ENCODE results near the gene SCAND1.
"Not testable (repeated sequence)": the region's sequence is repeated elsewhere in the genome, so short reads cannot be mapped to it uniquely, and the experiment has no call there.

The SCAND1 gene

DNA sequence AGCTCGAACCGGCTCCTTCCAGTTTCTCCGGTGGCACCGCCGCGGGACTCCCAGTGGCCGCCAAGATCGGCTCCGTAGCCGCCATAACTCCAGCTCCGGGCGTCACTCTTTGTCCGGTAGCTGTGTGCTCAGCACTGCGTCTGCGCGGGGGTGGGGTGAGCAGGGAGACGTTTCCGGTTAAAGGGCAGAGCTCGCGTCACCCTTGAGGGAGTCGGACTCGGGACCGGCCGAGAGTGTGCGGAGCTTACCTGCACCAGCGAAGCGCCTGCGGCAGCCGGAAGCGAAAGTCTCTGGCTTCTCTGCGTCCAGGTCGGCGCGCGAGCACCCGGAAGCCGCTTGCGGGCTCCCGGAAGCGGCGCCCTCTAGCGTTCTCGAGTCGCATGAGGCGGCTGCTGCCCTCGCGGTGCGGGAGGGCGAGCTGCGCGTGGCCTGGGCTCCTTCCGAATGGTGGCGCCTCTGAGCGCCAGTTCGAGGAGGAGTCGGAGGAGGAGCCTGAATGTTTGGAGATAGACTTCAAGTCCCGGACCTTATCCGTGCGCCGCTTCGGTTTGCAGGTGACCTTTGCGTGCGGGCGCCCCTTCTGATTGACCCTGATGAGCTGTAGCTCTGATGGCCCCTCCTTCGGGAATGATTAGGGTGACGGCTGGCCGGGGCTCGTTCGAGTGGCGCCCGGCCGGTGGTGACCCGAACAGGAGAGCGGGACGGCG is at the start of gene SCAND1:
SCAND1 (minus strand) TSS at position 303 of the 707 bp plus-strand sequence; CDS start at position 85, 218 bp downstream.
- peak; percentile 87 to 92 for DNase-seq

DNA sequence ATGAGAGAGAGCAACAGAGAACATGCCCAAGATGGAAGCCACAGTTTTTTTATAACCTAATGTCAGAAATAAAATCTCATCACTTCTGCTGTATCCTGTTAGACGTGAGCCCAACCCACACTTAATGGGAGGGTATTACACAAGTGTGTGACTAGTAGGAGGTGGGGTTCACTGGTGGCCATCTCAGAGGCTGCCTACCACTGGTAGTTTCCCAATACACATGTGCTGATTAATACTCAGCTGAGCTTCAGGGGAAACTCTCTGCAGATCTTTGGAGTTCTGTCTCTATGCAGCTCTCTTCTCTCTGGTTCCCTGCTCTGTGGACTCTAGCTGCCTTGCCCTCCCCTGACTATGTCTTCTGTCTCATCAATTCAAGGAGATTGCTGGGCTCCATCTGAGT is 49.7 kb upstream of the SCAND1 start:
- DNase-seq: no peak

DNA sequence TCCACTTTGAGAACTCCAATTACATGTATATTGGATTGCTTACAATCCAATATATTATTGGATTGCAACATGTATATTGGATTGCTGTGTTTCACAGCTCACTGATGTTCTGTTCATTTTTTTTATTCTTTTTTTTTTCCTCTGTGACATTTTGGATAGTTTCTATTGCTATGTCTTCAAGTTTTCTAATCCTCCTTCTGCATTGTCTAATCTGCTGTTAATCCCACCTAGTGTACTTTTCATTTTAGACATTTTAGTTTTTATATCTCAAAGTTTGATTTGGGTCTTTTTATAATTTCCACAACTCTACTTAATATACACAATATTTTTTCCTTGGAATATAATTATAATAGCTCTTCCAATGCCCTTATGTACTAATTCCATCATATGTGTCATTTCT is 48.6 kb upstream of the SCAND1 start:
- DNase-seq: no peak

DNA sequence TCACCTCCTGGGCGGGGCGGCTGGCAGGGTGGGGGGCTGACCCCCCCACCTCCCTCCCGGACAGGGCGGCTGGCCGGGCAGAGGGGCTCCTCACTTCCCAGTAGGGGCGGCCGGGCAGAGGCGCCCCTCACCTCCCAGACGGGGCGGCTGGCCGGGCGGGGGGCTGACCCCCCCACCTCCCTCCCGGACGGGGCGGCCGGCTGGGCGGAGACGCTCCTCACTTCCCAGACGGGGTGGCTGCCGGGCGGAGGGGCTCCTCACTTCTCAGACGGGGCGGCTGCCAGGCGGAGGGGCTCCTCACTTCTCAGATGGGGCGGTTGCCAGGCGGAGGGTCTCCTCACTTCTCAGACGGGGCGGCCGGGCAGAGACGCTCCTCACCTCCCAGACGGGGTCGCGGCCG is 47.0 kb upstream of the SCAND1 start:
- not testable (repeated sequence) for DNase-seq

DNA sequence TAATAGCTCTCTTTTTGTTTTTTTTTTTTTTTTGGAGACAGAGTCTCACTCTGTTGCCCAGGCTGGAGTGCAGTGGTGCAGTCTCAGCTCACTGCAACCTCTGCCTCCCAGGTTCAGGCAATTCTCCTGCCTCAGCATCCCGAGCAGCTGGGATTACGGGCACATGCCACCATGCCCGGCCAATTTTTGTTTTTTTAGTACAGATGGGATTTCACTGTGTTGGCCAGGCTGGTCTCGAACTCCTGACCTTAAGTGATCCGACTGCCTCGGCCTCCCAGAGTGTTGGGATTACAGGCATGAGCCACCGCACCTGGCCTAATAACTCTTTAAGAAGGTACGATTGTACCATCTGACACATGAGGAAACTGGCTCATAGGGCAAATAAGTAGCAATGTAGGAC is 42.2 kb upstream of the SCAND1 start:
- DNase-seq: not testable (repeated sequence)

DNA sequence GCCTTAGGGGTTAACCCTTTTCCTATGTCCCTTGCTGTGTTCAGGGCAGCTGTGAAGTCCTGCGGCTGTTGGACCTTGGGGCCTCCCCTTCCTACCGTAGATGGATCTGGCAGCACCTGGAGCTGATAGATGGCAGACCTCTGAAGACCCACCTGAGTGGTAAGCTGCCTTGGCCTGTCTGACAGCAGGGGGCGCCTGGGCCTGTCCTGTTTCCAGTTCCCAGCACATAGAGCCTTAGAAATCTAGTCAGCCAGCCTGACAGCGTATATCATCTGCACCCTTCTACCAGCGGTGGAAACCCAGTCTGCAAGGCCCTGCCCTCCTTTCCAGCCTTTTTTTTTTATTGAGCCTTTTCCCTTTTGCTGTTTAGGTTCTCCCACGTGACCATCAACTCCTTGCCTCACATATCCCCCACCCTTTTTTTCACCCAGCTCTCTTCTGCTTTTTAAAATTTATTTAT is 40.7 kb upstream of the SCAND1 start:
- DNase-seq: peak; percentile 42 to 44

DNA sequence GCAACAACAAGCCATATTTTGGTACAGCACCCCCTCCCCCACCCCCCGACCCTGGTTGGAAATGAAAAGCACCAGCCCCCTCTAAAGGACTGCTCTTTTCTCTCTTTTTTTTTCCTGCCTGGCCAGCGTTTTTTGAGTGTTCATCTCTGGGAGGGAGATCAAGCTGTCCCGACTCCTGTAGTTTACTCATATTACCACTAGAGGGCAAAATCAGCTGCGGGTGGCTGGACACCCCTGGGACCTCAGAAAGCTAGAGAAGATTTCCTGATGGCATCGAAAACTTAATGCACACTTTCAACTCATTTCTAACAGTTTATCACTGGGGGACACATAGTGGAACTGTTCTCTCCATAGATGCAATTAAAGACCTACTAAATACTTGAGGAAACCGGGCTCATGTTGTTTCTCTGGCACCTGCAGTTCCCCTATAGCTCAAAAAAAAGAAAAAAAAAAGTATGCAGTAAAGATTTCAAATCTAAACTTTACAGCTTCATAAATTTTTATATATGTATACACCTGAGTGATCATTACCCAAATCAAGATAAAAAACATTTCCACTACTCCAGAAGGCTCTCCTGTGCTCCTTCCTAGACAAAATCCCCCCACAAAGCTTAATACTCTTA is 38.5 kb upstream of the SCAND1 start:
- peak in 1 of 2 donors; percentile 56 for DNase-seq

DNA sequence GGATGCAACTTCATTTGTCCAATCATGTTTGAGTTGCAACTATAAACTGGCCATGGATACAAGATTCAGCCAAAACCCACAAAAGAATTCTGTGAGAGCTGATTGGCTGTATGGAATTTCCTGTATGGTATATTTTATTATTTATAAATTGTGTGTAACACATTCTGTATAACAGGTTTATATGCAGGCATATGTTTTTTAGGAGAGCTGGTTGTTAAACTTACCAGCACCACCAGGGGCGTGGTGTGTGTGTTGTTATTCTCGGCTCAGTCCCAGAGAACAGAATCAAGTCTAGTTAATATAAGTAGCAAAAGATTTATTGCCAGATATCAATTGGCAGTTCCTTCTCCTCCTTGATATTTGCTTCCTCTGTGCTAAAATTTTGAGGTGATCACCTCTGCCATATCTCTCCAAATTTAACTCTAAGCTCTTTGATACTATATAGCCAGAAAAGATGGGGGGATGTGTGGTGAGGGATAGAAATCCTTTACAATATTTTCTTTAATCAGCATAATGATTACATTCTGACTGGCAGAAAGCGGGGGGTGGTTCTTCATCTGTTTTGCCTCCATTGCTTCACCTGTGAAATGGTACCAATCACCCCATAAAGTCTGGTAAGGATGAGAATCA is 37.0 kb upstream of the SCAND1 start:
- DNase-seq: peak in 1 of 2 donors; percentile 26

DNA sequence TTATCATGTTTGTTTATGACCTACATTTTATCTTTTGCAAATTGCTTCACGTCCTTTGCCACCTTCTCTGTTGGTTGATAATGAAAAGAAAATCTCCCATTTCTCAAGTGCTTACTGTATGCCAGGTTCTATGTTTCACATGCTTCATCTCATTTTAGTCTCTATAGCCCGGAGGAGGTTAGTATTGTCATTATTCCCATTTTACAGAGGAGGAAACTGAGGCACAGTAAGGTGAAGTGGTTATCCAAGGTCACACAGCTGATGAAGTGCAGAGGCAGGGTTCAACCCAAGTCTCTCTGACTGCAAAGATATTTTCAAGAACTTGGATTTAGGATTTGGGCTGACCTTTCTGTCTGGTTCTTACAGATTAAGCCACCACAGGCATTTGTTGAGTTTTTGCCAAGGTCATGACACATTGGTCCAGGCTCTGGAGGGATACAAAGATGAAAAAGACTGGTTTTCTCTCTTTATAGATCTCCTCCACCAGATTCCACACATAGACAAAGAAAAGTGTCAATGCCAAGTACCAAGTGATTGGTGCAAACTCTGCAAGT is 34.7 kb upstream of the SCAND1 start:
- no peak for DNase-seq

DNA sequence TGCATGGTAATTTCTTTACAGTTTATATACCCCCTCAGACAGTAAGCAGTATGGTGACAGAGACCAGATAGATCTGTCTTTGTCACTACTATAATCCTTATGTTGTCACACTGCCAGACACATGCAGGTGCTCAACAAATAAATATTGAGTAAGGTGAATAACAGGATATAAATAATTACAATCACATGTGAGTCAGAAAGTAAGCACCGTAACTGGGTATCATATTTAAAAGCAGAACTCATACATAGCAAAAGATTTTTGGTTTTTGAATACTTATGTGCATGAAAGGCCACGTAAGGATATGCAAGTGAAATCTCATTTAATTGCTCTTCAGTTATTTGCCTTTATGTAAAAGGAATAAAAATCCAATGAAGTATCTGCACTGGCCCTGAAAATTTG is 31.5 kb upstream of the SCAND1 start:
- DNase-seq: no peak

DNA sequence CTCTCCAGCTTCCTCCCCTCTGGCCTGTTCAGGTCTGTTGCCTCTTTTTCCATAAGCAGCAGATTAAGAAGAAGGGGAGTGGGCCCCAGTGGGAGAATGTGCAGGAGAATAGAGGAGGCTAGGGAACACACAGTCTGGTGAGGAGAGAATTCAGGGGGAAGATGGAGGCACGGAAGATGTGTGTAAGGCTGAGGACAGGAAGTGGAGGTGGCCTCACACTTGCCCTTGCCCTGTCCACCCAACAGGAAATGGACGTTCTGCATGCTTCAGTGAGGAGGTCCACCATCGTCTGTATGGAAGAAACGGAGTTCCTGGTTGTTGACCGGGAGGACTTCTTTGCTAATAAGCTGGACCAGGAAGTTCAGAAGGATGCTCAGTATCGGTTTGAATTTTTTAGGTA is 30.1 kb upstream of the SCAND1 start:
- no peak for DNase-seq

DNA sequence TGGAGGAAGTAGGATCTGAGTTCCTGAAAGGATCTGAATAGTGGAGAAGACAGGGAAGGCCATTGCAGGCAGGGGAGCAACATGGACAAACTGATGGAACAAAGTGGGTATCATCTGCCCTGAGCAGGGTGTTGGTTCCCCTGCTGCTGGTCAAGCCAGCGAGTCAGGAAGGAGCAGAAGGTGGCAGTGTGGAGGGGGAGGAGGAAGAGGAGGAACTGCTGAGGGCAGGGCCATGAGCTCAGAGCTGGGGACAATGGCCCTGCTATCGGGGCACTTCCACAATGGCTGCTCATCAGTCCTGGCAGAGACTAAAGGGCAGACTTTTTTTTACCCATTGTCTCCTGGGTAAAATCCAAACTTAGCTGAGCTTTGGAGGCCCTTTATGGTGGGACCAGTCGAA is 27.7 kb upstream of the SCAND1 start:
- no peak for DNase-seq

DNA sequence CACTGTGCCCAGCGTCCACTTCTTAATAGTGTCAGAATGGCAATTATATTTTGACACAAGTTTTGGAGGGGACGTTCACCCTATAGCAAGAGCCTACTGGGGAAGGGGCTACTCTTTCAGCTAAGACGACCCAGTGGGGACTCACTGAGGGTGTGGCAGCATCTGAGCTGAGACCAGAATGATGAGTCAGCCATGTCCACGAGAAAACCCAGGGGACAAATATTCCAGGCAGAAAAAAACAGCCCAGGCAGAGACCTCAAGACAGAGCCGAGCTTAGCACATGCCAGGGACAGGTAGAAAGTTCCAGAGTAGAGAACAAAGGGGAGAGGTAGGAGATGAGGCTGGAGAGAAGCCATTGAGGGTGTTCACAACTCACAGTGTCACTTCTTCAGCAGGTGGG is 25.2 kb upstream of the SCAND1 start:
- DNase-seq: no peak

DNA sequence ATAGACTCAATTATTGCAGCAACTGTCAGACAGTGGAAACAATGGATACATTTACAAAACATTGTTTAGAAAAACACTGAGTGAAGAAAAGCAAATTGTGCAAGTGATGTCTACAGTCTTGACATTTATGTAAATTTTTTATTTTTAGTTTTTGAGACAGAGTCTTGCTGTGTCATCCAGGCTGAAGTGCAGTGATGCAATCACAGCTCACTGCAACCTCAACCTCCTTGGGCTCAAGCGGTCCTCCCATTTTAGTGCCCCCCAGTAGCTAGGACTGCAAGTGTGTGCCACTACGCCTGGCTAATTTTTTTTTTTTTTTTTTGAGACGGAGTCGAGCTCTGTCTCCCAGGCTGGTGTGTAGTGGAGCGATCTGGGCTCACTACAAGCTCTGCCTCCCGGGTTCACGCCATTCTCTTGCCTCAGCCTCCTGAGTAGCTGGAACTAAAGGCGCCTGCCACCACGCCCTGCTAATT is 23.8 kb upstream of the SCAND1 start:
- peak in 1 of 2 donors; percentile 8 for DNase-seq

DNA sequence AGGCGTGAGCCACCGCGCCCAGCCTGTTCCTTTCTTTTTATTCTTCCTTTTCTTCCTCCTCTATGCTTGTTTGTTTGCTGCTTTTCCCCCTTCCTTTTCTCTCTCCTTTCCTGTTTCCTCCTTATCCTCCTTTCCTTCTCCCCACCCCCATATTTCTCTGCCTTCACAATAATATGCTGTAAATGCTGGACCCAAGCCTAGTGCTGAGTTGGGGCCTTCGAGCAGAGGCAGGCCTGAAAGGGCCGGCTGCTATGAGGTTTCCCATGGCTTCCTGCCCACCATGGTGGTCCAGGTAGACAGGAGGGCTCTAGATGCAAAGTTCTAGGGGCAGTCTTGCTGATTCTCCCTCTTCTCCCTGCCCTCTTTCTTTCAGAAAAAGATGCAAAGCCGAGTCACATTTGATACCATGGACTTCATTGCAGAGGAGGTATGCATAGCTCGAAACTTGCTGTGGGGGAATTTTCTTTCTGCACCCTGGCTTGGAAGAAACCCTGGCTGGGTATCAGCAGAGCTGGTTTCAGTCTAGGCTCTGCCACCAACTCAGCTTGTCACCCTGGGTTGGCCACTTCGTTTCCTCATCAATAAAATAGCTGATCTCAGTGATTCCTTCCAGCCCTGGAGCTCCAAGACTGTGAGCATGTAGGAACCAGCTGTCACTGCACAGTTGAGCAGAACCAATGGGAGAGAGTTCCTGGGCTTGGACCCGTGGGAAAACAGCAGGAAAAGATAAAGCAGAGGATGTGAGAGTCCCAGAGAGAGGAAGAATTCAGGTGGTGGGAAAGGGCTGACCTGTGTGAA is 21.5 kb upstream of the SCAND1 start:
- DNase-seq: no peak

DNA sequence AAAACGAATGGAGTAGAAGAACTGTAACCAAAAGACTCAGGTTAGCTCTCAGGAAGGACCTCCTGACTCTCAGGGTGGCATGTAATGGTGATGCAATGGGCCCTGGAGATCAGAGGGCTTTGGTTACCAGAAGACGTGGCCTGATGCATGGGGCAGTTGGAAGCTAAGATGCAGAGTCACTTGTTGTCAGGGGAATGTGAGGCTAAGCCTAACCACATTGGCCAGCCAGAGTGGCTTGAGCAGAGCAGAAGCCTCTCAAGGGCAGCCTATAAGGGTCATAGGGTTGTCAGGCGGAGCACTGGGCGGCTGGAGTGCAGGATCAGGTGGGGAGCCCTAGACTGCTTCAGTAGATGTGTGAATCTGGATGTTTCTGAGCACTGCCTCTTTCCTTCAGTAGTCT is 20.0 kb upstream of the SCAND1 start:
- no peak for DNase-seq

DNA sequence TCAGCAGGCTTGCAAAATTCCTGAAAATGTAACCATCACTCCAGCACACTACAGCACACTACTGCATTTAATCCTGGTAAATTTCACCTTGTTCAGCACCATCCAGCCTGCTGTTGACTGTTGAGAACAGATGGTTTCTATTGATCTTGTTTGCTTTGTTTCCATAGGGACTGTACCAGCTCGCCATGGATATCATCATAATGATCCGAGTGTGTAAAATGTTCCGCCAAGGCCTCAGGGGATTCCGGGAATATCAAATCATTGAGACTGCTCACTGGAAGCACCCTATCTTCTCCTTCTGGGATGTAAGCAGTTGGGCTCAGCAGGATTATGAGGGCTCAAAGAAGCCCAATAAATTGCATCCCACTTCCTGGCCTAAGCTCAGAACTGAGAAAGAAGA is 18.2 kb upstream of the SCAND1 start:
- DNase-seq: no peak

DNA sequence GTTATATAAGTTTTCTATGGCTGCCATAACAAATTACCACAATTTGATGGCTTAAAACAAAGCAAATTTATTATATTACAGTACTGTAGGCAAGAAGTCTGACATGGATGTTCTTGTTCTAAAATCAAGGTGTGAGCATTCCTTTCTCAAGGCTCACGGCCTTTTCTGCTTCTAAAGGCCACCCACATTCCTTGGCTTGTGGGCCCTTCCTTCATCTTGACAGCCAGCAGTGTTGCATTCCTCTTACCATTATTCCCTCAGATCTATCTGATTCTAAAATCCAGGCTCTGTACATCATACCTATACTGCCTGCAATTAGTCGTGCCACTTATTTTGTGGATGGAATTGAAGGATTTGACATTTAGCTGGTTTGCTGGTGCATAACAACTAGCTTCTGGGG is 17.7 kb upstream of the SCAND1 start:
- DNase-seq: no peak

DNA sequence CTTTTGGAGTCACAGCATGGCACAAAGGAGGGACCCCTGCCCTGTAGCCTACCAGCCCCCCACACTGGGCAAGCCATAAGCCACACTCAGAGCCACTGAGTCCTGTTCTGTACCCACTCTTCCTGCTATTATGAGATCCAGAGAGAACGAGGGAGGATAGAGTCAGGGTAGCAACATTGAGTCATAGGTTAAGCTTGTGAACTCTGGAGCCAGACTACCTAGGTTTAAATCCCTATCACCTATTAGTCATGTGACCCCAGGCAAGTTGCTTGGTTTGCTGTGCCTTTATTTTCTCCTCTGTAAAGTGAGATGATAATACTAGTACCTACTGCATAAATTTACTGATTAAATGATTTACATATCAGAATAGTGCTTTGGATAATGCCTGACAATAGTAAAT is 14.6 kb upstream of the SCAND1 start:
- no peak for DNase-seq

DNA sequence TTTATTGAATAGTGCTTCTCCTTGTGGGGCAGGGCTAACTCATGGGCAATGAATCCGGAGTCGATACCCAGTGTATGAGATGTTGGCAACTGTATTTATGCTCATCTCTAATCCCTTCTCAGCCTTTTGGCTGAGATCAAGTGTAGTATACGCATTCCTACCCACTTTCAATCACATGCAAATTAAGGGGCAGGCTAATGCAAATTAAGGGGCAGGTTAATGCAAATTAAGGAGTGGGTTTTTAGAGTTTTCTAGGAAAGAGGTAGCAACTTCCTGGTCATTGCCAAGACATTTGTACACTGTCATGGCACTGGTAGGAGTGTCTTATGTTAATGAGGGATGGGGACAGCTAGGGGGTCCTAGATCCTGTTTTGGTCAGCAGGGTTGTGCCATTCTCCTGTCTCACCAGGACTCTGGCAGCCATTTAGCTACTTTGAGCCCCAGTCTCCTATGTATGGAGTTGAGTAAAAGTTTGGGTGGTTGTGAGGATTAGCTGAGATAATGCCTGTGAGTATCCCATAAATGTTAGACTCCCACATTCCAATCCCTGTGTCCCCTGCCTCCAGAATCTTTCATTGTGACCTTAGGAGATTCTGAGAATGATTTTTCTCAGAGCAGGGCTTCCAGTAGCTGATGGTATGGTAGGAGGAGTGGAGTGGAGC is 13.8 kb upstream of the SCAND1 start, which contains the start of gene CNBD2:
CNBD2 (plus strand) TSS at position 612 of the 662 bp plus-strand sequence. CDS start 173 bp downstream, outside the sequence.
- DNase-seq: no peak

DNA sequence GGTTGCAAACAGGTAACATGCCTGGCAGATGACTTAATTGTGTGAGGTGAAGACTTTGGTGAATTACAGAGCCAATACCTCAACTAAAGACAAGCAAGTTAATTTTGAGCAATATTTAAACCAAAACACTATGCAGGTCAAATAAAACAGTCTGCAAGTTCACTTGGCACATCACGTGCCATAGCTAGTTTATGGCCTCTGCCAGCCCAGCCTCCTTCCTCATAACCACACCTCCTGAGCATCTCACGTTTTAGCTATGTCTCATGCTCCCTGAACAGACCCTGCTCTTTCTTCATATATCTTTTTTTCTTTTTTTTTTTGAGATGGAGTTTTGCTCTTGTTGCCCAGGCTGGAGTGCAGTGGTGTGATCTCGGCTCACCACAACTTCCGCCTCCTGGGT is 9.6 kb upstream of the SCAND1 start:
- DNase-seq: no peak

DNA sequence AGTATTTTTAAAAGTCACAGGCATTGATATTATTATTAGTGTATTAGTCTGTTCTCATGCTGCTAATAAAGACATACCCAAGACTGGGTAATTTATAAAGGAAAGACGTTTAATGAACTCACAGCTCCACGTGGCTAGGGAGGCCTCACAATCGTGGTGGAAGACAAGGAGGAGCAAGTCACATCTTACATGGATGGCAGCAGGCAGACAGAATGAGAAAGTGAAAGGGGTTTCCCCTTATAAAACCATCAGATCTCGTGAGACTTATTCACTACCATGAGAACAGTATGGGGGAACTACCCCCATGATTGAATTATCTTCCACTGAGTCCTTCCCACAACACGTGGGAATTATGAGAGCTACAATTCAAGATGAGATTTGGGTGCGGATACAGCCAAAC is 5.0 kb upstream of the SCAND1 start:
- DNase-seq: not testable (repeated sequence)
